NOMO-1 treated with DMSO at 0.1 percent for 48 hours (cell line): ENCODE data around the gene SALL1.

Experiments
- DNase-seq: peaks from one replicate; lab custom pipeline; 2025; ENCODE audit not compliant: unreplicated experiment; lab: John Stamatoyannopoulos, UW

The SALL1 gene

GRCh38 chr16:51157698-51158097 lies 6.6 kb upstream of the SALL1 start:
- DNase-seq = no peak

- no peak for DNase-seq
Observed at GRCh38 chr16:51156807-51157200, 5.7 kb upstream of the SALL1 start.

GRCh38 chr16:51155820-51156806 lies 5.0 kb upstream of the SALL1 start:
- no peak for DNase-seq

- DNase-seq = no peak
Observed at GRCh38 chr16:51155199-51155607, 4.1 kb upstream of the SALL1 start.

- DNase-seq = no peak
Observed at GRCh38 chr16:51154271-51155171, 3.5 kb upstream of the SALL1 start.

- no peak for DNase-seq
Observed at GRCh38 chr16:51153577-51154031, 2.5 kb upstream of the SALL1 start.

- DNase-seq = no peak
Observed at GRCh38 chr16:51152691-51153576, 1.9 kb upstream of the SALL1 start.

- DNase-seq = no peak
Observed at GRCh38 chr16:51151961-51152663, 1.0 kb upstream of the SALL1 start.

- no peak for DNase-seq
Observed at GRCh38 chr16:51151435-51151960, 428 bp upstream of the SALL1 start.

- no peak for DNase-seq
Observed at GRCh38 chr16:51150165-51150887, 744 bp downstream of the SALL1 start.

- DNase-seq = no peak
Observed at GRCh38 chr16:51149721-51150164, 1.3 kb downstream of the SALL1 start.

- DNase-seq = no peak
Observed at GRCh38 chr16:51149251-51149661, 1.8 kb downstream of the SALL1 start.

GRCh38 chr16:51148678-51149228 lies 2.3 kb downstream of the SALL1 start:
- DNase-seq = no peak

GRCh38 chr16:51147776-51148677 lies 3.0 kb downstream of the SALL1 start:
- DNase-seq = no peak

GRCh38 chr16:51146256-51146924 lies 4.7 kb downstream of the SALL1 start:
- DNase-seq = no peak

GRCh38 chr16:51144203-51144602 lies 6.9 kb downstream of the SALL1 start:
- no peak for DNase-seq
